Lung microvascular endothelial cell (primary cell): Measurements from ENCODE around the gene KRT84. TPM values are rescaled to one million over a fixed set of nuclear protein-coding genes. Genes with fewer than 3 reads are reported as not detected.

Source experiments
- DNase-seq, 2 donors: peaks; one replicate each; pipeline versions ENCODE4 v3.0.0 to v3.0.0-alpha.2; 2010; ENCODE audit warnings: low read depth in 2 of 2
- total RNA-seq: library from RNA; depleted of rRNA; stranded (reverse); fragments of >200 nt; gene quantifications from 2 replicates; pipeline ENCODE4 v1.2.1, GENCODE V29; 2014

KRT84 gene, protein sequence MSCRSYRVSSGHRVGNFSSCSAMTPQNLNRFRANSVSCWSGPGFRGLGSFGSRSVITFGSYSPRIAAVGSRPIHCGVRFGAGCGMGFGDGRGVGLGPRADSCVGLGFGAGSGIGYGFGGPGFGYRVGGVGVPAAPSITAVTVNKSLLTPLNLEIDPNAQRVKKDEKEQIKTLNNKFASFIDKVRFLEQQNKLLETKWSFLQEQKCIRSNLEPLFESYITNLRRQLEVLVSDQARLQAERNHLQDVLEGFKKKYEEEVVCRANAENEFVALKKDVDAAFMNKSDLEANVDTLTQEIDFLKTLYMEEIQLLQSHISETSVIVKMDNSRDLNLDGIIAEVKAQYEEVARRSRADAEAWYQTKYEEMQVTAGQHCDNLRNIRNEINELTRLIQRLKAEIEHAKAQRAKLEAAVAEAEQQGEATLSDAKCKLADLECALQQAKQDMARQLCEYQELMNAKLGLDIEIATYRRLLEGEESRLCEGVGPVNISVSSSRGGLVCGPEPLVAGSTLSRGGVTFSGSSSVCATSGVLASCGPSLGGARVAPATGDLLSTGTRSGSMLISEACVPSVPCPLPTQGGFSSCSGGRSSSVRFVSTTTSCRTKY
- not detected in 2 replicates for total RNA-seq

DNA sequence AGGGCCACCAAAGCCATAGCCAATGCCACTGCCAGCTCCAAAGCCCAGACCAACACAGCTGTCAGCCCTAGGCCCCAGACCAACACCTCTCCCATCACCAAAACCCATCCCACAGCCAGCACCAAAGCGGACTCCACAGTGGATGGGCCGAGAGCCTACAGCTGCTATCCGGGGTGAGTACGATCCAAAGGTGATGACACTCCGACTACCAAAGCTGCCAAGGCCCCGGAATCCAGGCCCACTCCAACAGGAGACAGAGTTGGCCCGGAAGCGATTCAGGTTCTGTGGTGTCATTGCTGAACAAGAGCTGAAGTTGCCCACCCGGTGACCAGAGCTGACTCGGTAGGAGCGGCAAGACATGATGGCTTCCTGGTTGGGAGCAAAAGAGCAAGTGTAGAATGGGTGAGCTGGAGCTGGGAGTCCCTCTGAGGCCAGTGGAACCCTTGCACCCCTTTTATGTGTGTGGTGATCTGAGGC, at the start of gene KRT84:
Gene KRT84, minus strand, starts transcription at position 427 of the 477 bp plus-strand sequence. Its CDS starts 67 bp downstream, at position 360.
- no peak for DNase-seq

- no peak for DNase-seq
These were observed 49.5 kb upstream of the KRT84 start for GRCh38 chr12:52434760-52435530.

GRCh38 chr12:52434081-52434733, 48.8 kb upstream of the KRT84 start, which contains the start of gene KRT75:
Gene KRT75 (minus strand): TSS chr12:52434371. CDS start chr12:52434304, 67 bp downstream.
- no peak for DNase-seq

DNA sequence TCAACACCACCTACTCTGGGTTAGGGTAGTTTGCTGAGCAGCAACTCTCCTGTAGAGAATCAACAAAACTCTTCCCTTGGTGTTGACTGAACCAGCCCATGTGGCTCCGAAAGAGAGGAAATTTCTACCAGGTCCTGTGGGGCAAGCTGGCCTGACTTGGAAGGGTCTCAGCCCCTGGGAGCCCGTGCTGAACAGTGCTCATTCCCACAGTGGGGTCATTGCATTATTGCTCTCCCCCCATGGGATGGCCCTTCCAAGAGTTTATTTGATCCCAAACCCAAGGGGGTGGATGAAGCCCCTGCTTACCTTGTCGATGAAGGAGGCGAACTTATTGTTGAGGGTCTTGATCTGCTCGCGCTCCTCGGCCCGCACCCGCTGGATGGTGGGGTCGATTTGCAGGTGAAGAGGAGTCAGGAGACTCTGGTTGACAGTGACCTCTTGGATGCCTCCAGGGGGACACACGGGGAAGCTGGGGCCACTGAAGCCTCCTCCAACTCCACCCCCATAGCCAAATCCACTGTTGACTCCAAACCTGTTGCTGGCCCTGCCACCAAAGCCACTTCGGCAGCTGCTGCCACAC, 48.1 kb upstream of the KRT84 start:
- no peak for DNase-seq

DNA sequence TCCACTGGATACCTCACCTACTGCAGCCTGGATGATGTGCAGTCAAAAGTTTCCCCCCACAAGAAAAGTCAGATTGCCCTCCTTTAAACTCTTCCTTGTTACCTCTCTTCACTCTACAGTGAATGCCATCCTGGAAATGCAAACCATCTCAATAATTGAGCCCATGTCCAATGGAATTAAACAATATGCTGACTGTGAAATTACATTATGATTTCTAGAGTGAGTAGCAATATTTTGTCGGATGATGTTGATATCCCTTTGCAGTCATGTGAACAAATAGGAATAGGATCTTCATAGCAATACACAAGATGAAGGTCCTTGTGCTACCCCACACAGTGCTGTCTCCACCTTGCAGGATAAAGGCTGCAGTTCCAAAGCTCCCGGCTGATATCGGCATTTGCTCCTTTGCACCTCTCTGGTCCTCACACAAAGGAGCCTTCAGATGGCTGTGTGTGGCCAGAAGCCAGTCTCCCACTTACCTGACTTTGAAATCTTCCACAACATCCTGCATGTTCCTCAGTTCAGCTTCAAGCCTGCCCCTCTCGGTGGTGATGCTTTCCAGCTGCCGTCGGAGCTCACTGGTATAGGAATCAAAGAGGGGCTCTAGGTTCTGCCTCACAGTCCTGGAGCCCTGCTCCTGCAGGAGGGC, 47.2 kb upstream of the KRT84 start:
- no peak for DNase-seq

- DNase-seq = no peak
These were observed 42.7 kb upstream of the KRT84 start for GRCh38 chr12:52428121-52428520.

GRCh38 chr12:52427083-52427482, 41.6 kb upstream of the KRT84 start:
- no peak for DNase-seq

DNA sequence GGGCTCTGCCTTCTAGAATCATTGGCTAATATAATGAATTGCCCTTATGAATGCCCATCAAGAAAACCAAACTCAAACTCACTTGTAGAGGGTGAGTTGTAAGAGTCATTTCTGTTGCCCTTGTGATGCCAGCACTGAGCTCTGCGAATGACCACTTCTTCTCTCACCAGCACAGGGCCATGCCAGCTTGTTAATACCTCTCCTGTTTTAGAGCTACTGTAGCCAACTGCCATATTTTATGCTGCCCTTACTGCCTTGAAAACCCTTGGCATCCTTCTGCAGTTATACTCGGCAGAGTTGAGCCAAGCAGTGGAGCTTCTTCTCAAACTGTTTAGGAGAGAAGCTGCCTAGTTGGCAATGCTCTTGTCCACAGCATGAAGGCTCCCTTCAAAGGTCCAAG, 40.6 kb upstream of the KRT84 start:
- no peak for DNase-seq

DNA sequence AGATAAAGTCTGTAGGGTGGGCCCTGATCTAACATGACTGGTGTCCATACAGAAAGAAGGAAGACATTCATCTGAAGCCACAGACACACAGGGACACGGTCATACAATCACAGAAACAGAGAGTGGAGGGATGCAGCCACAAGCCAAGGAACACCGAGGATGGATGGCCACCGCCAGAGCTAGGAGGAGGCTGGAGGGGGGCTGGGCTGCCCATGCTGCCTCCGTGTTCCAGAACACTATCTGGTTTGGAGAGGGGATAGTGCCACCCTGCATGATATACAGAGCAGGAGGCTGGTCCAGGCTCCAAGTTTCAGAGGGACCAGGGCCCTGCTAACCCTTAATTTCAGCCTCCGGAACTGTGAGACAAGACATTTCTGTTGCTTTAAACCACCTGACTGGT, 40.0 kb upstream of the KRT84 start:
- no peak for DNase-seq

DNA sequence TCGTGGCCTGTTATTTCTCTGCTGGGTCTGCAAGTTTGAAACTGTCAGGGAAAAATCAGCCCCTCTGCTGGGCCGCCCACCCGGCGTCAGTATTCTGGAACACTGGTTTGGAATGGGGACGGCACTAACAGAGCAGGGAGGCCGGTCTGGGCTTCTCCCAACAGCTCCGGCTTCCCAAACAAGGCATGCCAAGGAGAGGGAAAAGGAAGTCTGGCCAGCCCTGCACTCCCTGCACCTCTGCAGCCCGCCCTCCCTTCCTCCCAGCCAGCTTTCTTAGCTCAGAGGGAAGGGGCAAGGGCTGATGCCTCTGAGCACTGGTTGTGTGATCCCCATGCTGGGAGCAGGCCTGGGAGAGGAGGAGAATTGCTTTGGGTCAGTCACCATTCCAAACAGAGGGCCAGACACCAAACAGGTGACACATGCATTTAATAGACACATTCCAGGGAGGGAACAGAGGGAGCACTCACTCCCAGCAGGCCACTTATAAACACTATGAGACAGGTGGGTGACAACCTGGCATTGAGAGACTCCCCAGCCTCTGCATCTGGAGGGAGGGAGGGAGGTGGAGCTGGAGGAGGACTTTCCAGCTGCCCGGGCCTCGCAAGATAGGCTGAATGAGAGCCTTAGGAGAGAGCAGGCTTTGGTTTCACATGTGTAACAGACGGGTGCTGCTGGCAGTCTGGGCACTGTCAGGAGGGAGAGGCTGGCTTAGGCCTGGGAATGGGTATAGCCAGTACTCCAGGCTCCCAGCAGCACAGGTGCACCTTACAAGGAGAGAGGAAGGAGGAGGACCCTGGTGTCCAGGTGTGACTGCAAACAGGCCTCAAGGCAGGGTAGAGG, 38.4 kb upstream of the KRT84 start:
- DNase-seq = no peak

GRCh38 chr12:52423035-52423434, 37.6 kb upstream of the KRT84 start:
- no peak for DNase-seq

DNA sequence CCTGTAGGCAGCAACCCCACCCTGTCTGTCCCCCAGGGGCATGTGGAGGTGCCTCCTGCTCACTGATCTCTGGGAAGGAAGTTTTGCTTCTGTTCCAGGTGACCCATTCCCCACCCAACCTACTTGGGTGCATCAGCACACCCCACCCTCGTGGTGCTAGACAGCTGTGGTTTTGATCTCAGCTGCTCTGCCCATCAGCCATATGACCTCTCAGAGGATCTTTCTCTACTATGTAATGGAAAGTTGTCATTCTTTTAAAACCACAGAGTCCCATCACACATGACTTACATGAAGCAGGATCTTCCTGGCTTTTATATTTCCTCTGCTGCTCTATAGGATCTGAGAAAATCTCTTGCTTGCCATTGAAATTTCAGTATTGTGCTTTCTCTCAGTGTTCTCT, 34.2 kb upstream of the KRT84 start:
- DNase-seq = no peak

DNA sequence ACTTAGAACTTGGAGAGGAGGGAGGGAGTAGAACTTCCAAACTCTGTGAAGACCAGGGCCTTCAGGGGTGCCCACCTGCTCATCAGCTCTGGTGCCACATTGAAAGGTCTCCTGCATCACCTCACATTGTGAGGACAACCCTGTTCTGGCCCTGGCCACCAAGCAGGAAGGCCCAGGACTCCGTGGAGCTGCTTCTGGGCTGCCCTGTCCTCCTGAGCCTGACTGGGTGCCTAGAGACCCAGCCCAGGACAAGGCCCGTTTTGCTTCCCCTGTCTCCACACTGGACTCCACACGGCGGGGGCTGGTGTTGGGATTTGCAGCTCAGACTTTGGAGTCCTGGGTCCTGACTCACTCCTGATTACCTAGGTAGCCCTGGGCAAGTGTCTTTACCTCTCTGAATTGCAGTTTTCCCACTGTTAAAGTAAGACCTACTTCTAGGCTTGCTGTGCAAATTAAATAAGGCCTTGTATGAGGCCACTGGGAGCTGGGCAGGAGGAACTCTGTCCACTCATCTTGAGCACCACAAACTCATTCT, 33.2 kb upstream of the KRT84 start:
- no peak for DNase-seq

DNA sequence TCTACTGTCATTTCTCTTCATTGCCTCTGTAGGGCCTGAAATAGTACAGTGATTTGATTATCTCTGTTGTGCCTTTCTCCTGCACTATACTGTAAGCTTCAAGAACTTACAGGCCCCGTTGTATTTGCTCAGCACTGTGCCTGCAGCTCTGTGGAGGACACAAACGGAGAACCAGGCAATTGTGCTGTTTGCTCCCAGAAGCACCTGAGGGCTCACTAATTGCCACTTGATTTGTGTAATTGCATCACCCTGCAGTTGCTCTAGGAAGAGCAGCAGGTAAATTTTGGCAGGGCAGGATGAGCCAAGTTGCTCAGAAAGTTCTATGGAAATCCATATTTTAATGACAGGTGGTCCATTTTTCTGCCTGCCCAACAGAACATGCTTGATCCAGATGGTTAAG, 32.3 kb upstream of the KRT84 start:
- DNase-seq = no peak

DNA sequence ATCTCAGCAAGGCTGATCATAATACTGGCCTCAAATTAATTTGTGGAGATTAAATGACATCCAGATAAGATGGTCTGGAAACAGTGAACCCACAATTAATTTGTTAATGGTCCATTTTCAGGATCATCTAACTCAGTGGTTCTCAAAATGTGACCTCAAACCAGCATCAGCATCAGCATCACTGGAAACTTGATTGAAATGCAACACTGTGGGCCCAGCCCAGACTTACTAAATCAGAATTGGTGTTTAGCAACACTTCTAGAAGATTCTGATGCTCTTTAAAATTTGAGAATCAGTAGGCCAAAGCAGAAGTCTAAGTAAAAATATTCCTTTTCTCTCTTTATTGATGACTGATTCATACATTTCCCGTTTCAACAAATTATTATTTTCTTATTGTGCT, 31.3 kb upstream of the KRT84 start:
- no peak for DNase-seq

GRCh38 chr12:52415870-52416750, 30.7 kb upstream of the KRT84 start:
- peak in 1 of 2 donors; percentile 40 for DNase-seq

DNA sequence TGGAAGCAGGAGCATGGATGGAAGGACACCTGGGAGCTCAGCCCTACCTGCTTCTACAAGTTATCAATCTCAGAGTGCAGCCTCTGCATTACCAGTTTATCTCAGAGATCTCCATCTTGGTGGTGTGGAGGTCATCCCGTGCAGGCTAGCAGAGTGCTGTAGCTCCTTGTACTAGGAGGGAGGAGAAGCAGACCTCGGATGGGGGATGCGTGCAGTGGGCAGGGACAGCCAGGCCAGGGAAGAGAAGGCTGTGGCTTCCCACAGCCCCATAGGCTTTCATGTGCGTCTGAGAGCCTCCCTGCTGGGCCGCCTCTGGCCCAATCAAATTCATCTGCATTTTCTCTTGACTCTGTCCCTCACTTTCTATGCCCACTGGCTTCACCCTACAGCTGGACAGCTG, 29.5 kb upstream of the KRT84 start:
- DNase-seq = no peak

GRCh38 chr12:52413782-52414345, 28.4 kb upstream of the KRT84 start:
- DNase-seq = no peak
